ENCODE results near the gene PCDHB10.
A peak's percentile ranks its signal among the peaks of the same experiment; 100 is the strongest.
"Not testable (repeated sequence)": the region's sequence is repeated elsewhere in the genome, so short reads cannot be mapped to it uniquely, and the experiment has no call there.

Gene PCDHB10

DNA sequence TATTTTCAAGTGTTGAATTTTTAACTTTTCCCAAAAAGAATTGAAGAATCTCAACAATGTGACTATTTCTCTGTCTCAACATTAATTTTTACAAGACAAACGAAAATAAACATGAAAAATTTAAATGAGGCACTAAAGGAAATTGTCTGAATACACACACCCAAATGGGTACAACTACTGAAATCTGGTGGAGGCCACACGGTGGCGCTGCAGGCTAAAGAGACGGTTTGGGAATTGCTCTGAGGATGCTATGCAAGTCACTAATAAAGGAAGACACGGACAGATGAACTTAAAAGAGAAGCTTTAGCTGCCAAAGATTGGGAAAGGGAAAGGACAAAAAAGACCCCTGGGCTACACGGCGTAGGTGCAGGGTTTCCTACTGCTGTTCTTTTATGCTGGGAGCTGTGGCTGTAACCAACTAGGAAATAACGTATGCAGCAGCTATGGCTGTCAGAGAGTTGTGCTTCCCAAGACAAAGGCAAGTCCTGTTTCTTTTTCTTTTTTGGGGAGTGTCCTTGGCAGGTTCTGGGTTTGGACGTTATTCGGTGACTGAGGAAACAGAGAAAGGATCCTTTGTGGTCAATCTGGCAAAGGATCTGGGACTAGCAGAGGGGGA lies at the start of gene PCDHB10:
Gene PCDHB10 (plus strand): TSS at position 244 of the 616 bp plus-strand sequence. CDS start 200 bp downstream, at position 444.
- no peak for DNase-seq

DNA sequence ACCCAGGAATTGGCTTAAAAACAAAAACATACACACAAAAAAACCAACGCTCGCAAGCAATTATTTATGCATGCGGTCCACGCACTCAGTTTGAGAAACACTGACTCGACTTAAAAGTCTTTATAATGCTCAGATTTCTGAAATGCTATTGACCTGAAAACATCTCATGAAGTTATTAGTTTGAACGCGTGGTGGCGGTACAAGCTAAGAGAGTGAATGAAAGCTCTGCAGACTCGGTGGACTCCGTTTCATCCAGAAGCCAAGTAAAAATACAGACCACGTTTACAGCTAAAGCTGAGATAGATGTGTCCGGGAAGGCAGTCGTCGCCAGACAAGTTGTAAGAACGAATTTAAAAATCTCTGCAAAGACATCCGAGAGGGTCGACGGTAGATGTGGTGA lies 42.3 kb upstream of the PCDHB10 start, which contains the start of gene PCDHB6:
Gene PCDHB6 (plus strand): TSS at position 246 of the 400 bp plus-strand sequence. CDS start 201 bp downstream, outside the sequence.
- DNase-seq: no peak

DNA sequence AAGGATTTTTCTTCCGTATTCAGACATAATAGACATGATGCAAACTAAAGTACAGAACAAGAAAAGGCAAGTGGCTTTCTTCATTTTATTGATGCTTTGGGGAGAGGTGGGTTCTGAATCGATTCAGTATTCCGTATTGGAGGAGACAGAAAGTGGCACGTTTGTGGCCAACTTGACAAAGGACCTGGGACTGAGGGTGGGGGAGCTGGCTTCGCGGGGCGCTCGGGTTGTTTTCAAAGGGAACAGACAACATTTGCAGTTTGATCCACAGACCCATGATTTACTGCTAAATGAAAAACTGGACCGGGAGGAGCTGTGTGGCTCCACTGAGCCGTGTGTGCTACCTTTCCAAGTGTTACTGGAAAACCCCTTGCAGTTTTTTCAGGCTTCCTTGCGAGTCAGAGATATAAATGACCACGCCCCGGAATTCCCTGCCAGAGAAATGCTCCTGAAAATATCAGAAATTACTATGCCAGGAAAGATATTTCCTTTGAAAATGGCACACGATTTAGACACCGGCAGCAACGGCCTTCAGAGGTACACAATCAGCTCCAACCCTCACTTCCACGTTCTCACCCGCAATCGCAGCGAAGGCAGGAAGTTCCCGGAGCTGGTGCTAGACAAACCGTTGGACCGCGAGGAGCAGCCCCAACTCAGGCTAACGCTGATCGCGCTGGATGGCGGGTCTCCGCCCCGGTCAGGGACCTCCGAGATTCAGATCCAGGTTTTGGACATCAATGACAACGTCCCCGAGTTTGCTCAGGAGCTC lies 41.7 kb upstream of the PCDHB10 start:
- DNase-seq: no peak

DNA sequence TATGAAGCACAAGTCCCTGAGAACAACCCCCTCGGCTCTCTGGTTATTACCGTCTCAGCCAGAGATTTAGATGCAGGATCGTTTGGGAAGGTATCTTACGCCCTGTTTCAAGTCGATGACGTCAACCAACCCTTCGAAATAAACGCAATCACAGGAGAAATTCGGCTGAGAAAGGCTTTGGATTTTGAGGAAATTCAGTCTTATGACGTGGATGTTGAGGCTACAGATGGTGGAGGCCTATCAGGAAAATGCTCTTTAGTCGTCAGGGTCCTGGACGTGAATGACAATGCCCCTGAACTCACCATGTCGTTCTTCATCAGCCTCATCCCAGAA lies 41.2 kb upstream of the PCDHB10 start:
- no peak for DNase-seq

DNA sequence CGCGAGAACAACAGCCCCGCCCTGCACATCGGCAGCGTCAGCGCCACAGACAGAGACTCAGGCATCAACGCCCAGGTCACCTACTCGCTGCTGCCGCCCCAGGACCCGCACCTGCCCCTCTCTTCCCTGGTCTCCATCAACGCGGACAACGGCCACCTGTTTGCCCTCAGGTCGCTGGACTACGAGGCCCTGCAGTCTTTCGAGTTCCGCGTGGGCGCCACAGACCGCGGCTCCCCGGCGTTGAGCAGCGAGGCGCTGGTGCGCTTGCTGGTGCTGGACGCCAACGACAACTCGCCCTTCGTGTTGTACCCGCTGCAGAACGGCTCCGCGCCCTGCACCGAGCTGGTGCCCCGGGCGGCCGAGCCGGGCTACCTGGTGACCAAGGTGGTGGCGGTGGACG lies 40.5 kb upstream of the PCDHB10 start:
- not testable (repeated sequence) for DNase-seq

DNA sequence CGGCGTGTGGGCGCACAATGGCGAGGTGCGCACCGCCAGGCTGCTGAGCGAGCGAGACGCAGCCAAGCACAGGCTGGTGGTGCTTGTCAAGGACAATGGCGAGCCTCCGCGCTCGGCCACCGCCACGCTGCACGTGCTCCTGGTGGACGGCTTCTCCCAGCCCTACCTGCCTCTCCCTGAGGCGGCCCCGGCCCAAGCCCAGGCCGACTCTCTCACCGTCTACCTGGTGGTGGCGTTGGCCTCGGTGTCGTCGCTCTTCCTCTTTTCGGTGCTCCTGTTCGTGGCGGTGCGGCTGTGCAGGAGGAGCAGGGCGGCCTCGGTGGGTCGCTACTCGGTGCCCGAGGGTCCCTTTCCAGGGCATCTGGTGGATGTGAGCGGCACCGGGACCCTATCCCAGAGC lies 40.1 kb upstream of the PCDHB10 start:
- DNase-seq: not testable (repeated sequence)

DNA sequence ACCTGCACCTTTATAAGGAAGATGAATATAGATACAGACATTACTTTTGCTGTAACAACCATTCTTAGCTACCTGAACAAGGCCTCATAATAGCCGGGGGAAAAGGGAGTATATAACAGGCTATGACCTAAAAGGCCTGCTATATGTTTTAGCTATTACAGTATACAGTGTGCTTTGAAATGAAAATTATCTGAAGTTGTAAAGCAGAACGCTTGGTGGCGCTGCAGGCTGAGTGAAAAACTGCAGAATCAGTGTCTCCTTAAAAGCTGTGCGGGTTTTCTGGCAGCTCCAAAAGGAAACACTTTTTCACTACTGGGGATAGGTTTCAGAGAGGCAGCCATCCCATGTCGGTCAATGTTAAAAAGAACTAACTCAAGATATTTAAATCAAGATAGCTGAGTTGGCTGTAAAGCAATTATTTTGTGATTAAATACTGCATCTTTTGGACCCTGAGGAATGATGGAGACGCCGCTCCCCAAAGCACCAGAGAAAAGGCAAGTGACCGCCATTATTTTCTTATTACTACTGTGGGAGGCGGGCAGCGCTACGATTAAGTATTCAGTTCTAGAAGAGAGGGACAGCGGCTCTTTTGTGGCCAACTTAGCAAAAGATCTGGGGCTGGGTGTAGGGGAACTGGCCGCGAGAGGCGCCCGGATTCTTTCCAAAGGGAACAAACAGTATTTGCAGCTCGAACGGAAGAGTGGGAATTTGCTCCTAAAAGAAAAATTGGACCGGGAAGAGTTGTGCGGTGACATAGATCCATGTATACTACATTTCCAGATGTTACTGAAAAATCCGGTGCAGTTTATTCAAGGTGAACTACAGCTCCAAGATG lies 36.4 kb upstream of the PCDHB10 start:
- DNase-seq: no peak

- not testable (repeated sequence) for DNase-seq
Measured at GRCh38 chr5:141157356-141157755, 34.8 kb upstream of the PCDHB10 start.

DNA sequence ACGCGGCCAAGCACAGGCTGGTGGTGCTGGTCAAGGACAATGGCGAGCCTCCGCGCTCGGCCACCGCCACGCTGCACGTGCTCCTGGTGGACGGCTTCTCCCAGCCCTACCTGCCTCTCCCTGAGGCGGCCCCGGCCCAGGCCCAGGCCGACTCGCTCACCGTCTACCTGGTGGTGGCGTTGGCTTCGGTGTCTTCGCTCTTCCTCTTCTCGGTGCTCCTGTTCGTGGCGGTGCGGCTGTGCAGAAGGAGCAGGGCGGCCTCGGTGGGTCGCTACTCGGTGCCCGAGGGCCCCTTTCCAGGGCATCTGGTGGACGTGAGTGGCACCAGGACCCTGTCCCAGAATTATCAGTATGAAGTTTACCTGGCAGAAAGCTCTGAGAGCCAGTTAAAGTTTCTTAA lies 34.3 kb upstream of the PCDHB10 start:
- DNase-seq: not testable (repeated sequence)

DNA sequence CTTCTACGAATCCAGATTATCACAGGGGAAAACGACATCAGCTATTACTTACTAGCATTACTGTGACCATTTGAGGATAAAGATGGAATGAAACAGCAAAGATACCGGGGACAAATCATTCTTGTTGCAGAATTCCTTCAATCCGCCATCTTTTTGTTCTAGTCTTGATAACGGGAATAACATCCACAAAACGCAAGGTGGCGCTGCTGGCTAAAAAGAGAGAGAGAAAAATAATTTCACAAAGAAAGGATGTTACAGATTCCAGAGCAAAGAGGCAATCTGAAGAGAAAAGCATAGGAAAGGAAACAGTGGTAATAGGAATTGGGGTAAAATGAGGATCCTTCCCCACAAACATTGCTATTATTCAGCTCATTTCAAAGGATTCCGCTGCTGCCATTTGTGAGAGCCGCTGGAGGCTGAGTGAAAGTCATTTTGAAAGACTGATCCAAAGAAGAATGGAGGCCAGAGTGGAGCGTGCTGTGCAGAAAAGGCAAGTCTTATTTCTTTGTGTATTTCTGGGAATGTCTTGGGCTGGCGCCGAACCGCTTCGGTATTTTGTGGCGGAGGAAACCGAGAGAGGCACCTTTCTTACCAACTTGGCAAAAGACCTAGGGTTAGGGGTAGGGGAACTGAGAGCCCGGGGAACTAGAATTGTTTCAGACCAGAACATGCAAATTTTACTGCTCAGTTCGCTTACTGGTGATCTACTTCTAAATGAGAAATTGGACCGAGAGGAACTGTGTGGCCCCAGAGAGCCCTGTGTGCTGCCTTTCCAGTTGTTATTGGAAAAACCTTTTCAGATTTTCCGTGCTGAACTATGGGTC lies 19.6 kb upstream of the PCDHB10 start, which contains the start of gene PCDHB7:
Gene PCDHB7 (plus strand): TSS at position 264 of the 824 bp plus-strand sequence. CDS start 192 bp downstream, at position 456.
- peak; percentile 16 for DNase-seq

GRCh38 chr5:141174291-141175104 lies 17.7 kb upstream of the PCDHB10 start:
- DNase-seq: not testable (repeated sequence)

GRCh38 chr5:141175933-141176332 lies 16.2 kb upstream of the PCDHB10 start:
- DNase-seq: no peak

DNA sequence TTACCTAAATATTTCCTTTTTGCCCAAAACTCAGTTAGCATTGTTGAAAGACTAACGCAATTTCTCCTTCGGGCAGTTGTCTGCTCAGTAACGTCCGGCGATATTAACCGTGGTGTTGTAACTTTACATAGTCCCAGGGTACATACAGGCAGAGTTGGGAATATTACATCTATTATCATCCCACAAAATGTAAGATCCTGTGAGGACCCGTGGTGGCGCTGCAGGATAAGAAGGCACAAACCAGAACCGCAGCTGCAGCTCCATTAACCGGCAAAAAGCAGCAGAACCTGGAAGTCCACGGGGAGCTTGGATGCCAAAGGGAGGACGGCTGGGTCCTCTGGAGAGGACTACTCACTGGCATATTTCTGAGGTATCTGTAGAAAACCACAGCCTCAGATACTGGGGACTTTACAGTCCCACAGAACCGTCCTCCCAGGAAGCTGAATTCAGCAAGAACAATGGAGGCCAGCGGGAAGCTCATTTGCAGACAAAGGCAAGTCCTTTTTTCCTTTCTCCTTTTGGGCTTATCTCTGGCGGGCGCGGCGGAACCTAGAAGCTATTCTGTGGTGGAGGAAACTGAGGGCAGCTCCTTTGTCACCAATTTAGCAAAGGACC lies 14.5 kb upstream of the PCDHB10 start, which contains the start of gene PCDHB8:
Gene PCDHB8 (plus strand): TSS at position 214 of the 615 bp plus-strand sequence. CDS start 245 bp downstream, at position 459.
- DNase-seq: not testable (repeated sequence)

- not testable (repeated sequence) for DNase-seq
Measured at GRCh38 chr5:141179371-141179770, 12.8 kb upstream of the PCDHB10 start.

DNA sequence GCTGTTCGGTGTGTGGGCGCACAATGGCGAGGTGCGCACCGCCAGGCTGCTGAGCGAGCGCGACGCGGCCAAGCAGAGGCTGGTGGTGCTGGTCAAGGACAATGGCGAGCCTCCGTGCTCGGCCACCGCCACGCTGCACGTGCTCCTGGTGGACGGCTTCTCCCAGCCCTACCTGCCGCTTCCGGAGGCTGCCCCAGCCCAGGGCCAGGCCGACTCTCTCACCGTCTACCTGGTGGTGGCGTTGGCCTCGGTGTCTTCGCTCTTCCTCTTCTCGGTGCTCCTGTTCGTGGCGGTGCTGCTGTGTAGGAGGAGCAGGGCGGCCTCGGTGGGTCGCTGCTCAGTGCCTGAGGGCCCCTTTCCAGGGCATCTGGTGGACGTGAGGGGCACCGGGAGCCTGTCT lies 12.3 kb upstream of the PCDHB10 start:
- not testable (repeated sequence) for DNase-seq

DNA sequence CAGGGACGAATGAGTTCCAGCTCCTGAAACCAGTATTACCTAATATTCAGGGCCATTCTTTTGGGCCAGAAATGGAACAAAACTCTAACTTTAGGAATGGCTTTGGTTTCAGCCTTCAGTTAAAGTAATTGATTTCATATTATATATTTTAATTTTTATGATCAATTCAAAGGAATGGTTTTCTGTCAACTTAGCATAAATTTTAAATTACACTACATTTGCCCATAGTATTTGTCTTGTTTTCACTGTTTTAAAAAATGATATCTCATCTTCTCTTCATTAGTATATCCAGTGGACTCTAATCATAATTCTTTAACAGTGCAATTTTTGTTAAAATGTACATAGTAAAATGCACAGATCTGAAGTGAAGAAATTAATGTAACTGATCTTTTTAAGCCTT lies 11.8 kb upstream of the PCDHB10 start:
- DNase-seq: no peak

DNA sequence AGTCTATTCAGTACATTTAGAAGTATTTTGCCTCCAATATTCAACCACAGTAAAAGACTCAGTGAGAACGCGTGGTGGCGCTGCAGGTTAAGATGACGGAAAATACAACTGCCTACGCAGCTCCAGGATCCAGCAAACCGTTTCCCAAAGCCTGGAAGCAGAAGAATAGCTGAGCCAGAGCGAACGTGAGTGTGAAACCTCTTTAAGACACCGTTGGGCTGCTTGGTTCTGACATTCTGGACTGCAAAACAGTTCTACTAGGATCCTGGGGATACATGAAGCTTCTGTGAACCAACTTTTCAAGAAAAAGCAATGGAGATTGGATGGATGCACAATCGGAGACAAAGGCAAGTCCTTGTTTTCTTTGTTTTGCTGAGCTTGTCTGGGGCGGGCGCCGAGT lies 9.9 kb upstream of the PCDHB10 start, which contains the start of gene PCDHB16:
Gene PCDHB16 (plus strand): TSS at position 140 of the 400 bp plus-strand sequence. CDS start 173 bp downstream, at position 313.
- peak; percentile 70 for DNase-seq

DNA sequence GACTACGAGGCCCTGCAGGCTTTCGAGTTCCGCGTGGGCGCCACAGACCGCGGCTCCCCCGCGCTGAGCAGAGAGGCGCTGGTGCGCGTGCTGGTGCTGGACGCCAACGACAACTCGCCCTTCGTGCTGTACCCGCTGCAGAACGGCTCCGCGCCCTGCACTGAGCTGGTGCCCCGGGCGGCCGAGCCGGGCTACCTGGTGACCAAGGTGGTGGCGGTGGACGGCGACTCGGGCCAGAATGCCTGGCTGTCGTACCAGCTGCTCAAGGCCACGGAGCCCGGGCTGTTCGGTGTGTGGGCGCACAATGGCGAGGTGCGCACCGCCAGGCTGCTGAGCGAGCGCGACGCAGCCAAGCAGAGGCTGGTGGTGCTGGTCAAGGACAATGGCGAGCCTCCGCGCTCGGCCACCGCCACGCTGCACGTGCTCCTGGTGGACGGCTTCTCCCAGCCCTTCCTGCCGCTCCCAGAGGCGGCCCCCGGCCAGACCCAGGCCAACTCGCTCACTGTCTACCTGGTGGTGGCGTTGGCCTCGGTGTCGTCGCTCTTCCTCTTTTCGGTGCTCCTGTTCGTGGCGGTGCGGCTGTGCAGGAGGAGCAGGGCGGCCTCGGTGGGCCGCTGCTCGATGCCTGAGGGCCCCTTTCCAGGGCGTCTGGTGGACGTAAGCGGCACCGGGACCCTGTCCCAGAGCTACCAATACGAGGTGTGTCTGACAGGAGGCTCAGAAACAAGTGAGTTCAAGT lies 7.9 kb upstream of the PCDHB10 start:
- not testable (repeated sequence) for DNase-seq

DNA sequence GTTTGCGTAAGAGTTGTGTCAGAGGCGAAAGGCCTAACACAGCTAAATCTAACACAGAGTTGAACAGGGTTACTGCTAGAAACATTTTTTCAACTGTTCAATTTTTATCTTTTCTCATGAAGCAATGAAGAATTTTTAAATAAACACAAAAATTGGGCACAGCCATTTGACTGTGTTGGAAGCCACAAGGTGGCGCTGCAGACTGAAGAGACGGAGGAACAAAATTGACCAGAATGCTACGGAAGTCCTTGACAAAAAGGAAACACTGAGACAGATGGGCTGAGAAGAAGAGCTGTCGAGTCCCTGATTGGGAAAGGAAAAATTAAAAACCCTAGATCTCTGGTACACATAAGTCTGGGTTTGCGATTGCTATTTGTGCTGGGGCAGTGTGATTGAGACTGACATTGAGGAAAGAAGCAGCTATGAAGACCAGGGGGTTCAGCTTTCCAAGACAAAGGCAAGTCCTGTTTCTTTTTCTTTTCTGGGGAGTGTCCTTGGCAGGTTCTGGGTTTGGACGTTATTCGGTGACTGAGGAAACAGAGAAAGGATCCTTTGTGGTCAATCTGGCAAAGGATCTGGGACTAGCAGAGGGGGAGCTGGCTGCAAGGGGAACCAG lies 5.1 kb upstream of the PCDHB10 start, which contains the start of gene PCDHB9:
Gene PCDHB9 (plus strand): TSS at position 265 of the 616 bp plus-strand sequence. CDS start 158 bp downstream, at position 423.
- no peak for DNase-seq
